ENCODE results near the gene MINPP1. TPM values are rescaled to one million over a fixed set of nuclear protein-coding genes. Genes with fewer than 3 reads are reported as not detected.
"Not testable (repeated sequence)": the region's sequence is repeated elsewhere in the genome, so short reads cannot be mapped to it uniquely, and the experiment has no call there.

MINPP1 gene
- total and polyA plus RNA-seq, 2 of the 4 experiments (the other 2 are of a cell fraction): 11.7 to 14.4 TPM

- TF ChIP-seq SMC3 (IDR thresholded peaks at IDR 0.05; ENCODE audit: low read depth, low read length): no peak
- TF ChIP-seq CTCF (conservative IDR thresholded peaks at IDR 0.05; ENCODE audit: low read depth, low read length): no peak
- no peak for TF ChIP-seq BHLHE40 (IDR thresholded peaks at IDR 0.05; ENCODE audit: low read depth, low read length)
- no peak for TF ChIP-seq NFE2L2 (IDR thresholded peaks at IDR 0.05; ENCODE audit: low read depth, low read length)
Observed at GRCh38 chr10:87504640-87505365, at the start of gene MINPP1 (continued).

GRCh38 chr10:87456586-87457220, 48.0 kb upstream of the MINPP1 start:
- H3K18ac ChIP-seq (ENCODE audit: low read depth, low read length); H3K23ac ChIP-seq (ENCODE audit: low read depth, low read length); H3K9ac ChIP-seq (ENCODE audit: low read depth, low read length); H4K8ac ChIP-seq (ENCODE audit: low read depth in 2 of 2, low read length in 2 of 2); H3K79me1 ChIP-seq (ENCODE audit: low read depth in 1 of 2, low read length in 2 of 2); H3K4me1 ChIP-seq (ENCODE audit: control insufficient read depth, insufficient read depth, low read length); H3K56ac ChIP-seq (ENCODE audit: extremely low read depth, insufficient read depth, low read length); DNase-seq; H2AFZ ChIP-seq (replicated peaks; ENCODE audit: low read length, poor library complexity); POLR2A ChIA-PET (ENCODE audit: unreplicated experiment); BruUV-seq (replicated peaks); H3K4me3 ChIP-seq (ENCODE audit: insufficient read depth, low read depth, low read length); H2BK120ac ChIP-seq (ENCODE audit: low read depth, low read length); H4K5ac ChIP-seq (ENCODE audit: low read depth, low read length); dilution Hi-C loops (cut with HindIII; ENCODE audit: low sequenced_read_pairs, unreplicated experiment); H4K91ac ChIP-seq (ENCODE audit: insufficient read depth, low read depth, low read length); CTCF ChIA-PET; H2BK15ac ChIP-seq (ENCODE audit: low read depth, low read length); H3K36me3 ChIP-seq (ENCODE audit: control insufficient read depth, insufficient read depth, low read length); intact Hi-C loops (cut with micrococcal nuclease); H2AK5ac ChIP-seq (ENCODE audit: low read depth, low read length); H3K9me1 ChIP-seq (ENCODE audit: insufficient read depth, low read length); H3K4me2 ChIP-seq (ENCODE audit: low read depth, low read length); in situ Hi-C loops (cut with MboI; ENCODE audit: low sequenced_read_pairs); H2BK20ac ChIP-seq (ENCODE audit: low read depth, low read length); H3K27ac ChIP-seq (ENCODE audit: insufficient read depth, low read length); H2AK9ac ChIP-seq (replicated peaks; ENCODE audit: low read depth, low read length, poor library complexity); H3K14ac ChIP-seq (replicated peaks; ENCODE audit: low read depth, low read length); H3K27me3 ChIP-seq (ENCODE audit: control insufficient read depth, insufficient read depth, low read length); H3K4ac ChIP-seq (ENCODE audit: low read depth, low read length); H2BK5ac ChIP-seq (ENCODE audit: low read depth, low read length, poor library complexity, severe bottlenecking); H3K9me3 ChIP-seq (ENCODE audit: control insufficient read depth, insufficient read depth, low read length); H4K20me1 ChIP-seq (ENCODE audit: insufficient read depth, low read length): not testable (repeated sequence)
- WGBS, 2 experiments (ENCODE audit: extremely low coverage in 2 of 2, insufficient read length in 1 of 2): no CpG with 5 or more reads among the region's 1 CpG
- peak; percentile 74 for ATAC-seq (ENCODE audit: low read depth)
